Left lobe of liver (tissue), 2 donors: ENCODE data around the gene SIGLEC6. TPM values are rescaled to one million over a fixed set of nuclear protein-coding genes. Genes with fewer than 3 reads are reported as not detected.
"Not testable (repeated sequence)": the region's sequence is repeated elsewhere in the genome, so short reads cannot be mapped to it uniquely, and the experiment has no call there.

Experiments
- ATAC-seq: fragments of 200-7000 bp; cut with Tn5 transposase; one replicate; pipeline ENCODE4 v1.9.1; 2020; ENCODE audit warnings: mild to moderate bottlenecking, moderate library complexity
- DNase-seq: peaks from one replicate; pipeline ENCODE4 v3.0.0-alpha.2; 2020; ENCODE audit warnings: low spot score
- total RNA-seq: library from RNA; stranded (reverse); gene quantifications from one replicate; pipeline ENCODE4 v1.2.1, GENCODE V29; 2021
- donor health status: DM: no; HTN: no; CAD: no; lungs with moderate emphysema.
- donor health status: DM: no; HTN: yes; CAD: no.

SIGLEC6 gene
- total RNA-seq, 1 donor from 2014 or later, result 0.20 TPM

DNA sequence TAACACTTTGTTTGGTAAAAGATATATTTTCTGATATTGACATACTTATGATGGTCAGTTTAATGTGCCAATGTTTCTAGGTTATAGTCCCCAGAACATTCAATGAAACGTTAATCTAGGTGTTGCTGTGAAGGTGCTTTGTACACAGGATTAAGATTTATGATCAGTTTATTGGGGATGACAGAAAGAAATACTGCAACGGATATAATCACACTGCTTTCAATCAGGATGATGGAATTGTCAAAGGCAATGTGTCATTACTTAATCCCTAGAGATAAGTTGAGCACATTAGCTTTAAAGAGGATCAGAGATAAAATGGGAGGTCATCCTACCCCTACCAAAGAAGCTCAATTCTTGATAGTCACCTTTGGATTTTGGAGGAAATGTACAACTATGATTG is 17.5 kb downstream of the SIGLEC6 start:
- no peak for ATAC-seq
- DNase-seq, result no peak

DNA sequence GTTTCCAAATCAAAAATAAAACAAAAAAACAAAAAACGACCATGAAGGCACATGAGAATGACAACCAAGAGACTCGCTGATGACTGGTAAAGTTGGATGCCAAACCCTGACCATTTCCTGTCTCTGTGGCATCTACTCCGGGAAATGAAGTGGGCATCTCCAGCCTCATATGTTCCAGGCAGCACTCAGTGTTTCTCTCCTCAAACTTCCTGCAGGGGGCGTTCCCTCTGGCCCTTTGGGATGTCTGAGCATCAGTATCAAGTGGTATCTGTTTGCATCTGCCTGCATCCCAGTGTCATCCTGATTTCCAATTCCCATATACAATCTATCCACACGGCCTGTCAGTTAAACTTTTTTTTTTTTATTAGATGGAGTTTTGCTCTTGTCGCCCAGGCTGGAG is 20.1 kb downstream of the SIGLEC6 start:
- DNase-seq (no peak), ATAC-seq (no peak)

DNA sequence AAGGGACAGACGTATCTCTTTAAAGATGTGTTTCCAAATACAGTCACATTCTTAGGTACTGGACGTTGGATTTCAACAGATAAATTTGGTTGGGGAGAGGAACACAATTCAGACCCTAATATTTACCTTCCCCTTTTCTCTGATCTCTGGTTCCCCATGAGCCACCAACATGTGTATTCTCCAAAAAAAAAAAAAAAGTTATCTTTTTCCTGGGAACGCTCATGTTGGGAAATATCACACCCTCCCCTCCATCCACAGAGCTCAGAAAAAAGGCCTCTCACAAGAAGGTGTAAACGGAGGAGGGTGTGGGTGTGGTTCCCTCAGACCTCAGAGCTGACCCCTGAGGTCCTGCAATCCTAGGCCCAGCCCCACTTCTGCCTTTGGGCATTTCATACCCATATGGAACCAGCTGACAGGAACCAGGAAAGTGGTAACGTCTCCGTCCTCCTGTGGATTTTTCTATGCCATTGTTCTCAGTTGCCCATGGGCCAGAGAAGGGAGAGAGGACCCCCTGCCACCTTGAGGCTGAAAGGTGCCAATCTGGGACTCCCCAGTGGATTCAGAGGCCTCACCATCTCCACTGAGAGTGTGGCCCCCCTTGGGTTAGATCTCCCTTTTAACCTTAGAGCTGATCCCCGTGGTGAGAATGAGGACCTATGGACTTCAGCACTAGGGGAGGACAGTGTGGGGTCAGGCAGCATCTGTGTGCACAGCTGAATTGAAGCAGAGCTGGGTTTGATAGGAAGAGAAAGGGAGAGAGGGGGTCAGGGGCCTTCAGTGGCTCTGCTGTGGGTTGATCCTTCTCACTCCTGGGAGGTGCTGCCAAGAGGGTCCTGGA is 21.4 kb downstream of the SIGLEC6 start:
- no peak for ATAC-seq
- DNase-seq, result no peak

DNA sequence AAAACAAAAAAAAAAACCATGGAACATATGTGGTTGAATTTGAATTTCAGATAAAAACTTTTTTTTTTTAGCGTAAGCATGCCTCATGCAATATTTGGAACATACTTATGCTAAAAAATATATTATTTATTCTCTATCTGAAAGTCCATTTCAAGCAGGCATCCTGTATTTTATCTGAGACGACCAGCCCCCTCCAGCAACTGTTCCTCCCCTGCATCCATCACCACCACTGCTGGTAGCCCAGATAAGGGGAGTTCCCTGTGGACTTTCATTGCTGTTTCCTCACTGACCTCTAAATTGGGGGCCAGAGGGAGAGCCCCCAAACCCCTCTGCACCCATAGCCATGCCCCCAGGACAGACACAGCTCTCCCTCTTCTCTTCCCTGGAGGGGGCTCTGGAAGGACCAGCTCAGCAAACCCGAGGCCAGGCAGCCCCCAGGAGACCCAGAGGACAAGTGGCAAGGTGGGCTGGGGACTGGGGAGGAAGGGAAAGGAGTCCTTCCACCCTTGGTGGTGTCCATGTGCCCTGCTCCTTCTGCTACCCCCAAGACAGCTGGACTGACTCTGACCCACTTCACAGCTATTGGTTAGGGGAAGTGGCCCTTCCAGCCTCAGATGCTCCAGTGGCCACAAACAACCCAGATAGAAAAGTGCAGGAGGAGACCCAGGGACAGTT is 23.3 kb downstream of the SIGLEC6 start:
- no peak for ATAC-seq
- DNase-seq, result no peak

DNA sequence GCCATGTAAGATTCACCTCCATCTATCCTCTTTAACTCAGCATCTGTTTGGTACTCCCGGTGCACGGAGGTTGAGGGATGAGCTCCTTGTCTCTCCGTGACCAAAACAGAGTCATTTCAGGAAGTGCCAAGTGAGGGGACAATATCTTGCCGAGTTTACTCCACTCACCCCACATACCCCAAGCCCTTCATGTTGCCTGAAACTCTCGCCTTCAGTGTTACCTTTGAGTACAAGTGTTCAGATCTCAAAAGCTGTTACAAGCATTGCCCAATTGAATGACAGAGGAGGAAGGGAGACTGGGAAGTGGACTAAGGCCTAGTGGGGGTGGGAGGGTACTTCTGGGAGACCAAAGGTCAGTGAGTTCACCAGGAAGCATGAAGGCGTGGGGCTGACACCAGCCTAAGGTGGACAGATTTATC is 23.8 kb downstream of the SIGLEC6 start:
- DNase-seq, result no peak
- peak; percentile 45 for ATAC-seq

DNA sequence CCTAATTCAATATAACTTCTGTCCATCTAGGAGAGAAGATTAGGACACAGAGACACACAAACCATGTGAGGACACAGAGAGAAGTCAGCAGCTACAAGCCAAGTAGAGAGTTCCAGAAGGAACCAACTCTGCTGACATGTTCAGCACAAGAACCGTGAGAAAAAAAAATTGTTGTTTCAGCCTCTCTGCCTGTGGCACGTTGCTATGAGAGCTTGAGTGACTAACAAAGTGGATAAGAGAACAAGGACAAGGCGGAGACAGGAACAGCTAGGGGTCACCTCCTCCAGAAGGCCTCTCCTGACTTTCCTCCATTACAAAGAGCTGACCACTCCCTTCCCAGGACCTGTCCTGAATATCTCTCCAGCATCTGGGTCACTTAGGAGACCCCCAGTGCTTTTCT is 24.3 kb downstream of the SIGLEC6 start:
- ATAC-seq, result peak; percentile 38
- DNase-seq, result no peak

DNA sequence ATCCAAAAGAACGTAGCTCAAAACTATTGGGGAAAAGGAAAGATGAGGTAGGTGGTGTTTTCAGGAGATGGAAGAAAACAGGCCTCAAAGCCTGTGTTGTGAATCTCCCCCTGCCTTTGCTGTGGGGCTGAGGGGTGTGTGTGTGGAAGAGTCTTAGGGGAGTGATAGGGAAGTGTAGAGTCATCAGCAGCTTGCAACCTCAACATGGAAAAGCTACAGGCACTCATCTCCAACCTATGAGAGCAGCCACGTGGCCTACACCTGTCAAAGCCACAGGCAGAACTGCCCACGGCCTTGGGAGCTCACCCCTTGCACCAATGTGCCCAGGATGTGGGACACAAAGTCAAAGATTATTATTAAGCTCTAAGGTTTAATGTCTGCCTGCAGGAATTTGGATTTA is 25.6 kb downstream of the SIGLEC6 start:
- no peak for ATAC-seq

DNA sequence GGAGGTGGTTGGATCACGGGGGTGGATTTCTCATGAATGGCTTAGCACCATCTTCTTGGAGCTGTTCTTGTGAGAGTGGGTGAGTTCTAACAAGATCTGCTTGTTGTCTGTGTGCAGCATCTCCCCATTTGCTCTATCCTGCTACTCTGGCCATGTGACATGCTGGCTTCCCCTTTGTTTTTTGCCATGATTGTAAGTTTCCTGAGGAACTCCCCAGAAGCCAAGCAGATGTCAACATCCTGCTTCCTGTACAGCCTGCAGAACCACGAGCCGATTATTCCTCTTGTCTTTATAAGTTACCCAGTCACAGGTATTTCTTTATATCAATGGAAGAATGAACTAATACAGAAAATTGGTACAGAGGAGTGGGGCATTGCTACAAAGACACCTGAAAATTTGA is 27.6 kb downstream of the SIGLEC6 start:
- no peak for ATAC-seq
- DNase-seq, result no peak

More for the DNA sequence above, 25.6 kb downstream of the SIGLEC6 start:
- DNase-seq, result no peak

DNA sequence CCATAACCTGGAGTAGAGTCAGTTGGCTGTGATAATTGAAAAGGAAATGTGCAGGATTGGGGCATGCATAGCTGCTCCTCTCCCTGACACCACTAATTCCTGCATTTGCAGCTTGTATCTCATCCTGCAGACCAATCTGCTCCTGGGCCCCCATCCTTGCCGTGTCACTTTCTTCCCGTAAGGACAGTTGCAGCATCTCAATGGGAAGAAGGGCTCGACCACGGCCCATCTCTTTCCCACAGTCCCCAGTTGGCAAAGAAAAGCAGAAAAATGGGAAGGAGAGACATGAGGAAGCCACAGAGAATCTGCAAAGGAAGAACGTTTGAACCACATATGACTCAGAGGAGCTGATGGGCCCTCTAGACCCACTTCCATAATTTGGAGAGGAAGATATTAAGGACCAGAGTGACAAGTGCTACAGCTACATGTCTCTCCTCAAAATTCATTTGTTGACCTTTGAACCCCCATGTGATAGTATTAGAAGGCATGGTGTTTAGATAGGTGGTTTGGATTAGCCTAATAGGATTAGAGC is 28.1 kb downstream of the SIGLEC6 start:
- DNase-seq, result no peak
- ATAC-seq, result no peak

DNA sequence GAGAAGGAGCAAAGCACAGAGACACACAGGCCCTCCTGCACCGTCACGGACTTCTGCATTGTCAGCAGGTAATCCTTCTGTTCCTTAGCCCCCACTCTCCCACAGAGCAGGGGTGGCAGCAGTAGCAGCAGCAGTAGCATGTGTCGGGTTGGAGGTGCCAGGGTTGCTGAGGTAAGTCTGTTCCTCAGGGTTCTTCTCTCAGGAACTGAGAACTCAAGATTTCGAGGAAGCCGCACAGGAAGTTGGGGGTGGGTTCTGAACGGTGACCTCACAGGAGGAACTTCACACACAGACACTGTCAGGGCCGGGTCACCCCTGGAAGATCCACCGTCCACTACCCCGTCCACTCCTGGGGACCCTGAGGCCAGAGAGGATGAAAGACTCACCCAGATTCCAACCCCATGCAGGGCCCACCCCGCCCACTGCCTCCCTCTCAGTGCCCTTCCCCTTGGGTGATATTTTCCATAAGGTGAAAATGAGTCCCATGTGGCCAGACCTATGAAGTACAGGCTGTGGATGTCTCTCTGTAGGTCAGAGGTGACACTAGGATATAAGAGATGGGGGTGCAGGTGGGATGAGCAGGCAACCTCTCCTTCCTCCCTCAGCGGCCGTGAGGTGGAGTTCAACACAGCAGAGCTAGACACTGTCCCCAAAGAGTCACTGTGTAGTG is 29.7 kb downstream of the SIGLEC6 start, which contains the start of gene SIGLEC12:
Gene SIGLEC12 (minus strand): TSS at position 207 of the 670 bp plus-strand sequence. CDS start 67 bp downstream, at position 140.
- ATAC-seq (peak; percentile 57), DNase-seq (no peak)

DNA sequence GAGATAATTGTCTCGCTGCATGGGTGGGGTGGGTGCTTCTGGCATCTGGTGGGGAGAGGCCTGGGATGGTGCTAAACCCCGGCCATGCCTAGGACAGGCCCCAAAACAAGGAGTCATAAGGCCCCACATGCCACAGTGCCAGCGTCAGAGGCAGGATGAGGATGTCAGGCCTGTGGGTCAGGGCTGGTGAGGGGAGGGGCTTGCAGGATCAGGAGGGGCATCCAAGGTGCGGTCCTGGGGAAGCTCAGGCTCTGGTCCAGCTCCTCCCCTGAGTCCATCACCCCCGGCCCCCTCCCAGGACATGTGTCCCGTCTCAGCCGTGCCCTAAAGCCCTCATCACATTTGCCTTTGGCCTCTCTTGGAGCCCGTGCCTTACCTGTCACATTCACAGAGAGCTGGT is 30.5 kb downstream of the SIGLEC6 start:
- not testable (repeated sequence) for DNase-seq, ATAC-seq

DNA sequence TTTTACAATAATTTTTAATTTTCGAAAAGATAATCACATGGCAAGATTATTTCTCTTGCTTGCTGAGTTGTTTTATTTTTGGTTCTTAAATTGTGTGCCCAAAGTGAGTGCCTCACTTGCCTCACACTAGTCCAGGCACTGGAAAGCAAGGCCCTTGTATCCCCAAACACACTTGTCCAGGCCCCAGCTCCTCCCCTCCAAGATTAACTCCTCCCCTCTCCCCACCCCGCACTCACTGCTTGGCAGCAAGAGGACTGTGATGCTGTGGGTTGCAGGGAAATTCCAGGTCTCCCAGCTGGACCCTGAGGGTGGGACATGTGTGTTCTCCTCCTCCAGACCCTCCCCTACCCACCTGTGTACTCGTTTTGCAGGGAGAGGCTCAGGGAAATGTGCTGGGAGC is 33.8 kb downstream of the SIGLEC6 start:
- no peak for DNase-seq
- no peak for ATAC-seq

DNA sequence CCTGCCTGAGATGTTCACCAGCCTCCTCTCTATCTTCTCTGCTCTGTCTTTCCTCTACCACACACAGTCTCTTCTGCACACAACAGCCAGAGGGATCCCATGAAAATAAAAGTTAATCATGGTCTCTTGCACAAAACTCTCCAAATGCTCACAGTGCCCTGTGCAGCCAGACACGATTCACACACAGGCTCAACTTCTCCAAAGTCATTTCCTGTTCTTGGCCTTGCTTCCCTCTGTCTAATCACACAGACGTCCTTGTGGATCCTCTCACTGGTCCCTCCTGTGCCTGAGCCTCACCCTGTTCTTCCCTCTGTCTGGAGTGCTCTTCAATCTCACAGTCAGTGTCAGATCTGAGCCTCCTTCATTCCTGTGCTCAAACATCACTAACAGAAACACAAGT is 37.7 kb downstream of the SIGLEC6 start:
- ATAC-seq (no peak), DNase-seq (no peak)

DNA sequence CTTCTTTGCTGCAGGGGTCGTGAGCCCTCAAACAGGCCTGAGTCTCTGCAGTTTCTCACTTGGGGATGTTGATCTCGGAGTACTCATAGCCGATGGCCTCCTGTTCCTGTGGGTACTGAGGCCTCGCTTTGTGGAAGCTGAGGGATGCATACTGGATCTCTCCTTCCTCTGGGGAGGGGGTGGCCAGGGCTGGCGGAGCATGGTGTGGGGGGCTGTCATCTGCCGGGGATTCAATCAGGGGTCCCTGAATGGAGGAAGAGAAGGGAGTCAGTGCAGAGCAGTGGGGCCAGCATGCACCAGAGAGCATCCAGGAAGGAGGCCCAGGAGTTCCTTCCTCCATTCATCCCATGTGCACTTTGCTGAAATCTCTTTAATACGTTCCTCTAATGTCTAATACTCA is 39.9 kb downstream of the SIGLEC6 start:
- no peak for ATAC-seq

DNA sequence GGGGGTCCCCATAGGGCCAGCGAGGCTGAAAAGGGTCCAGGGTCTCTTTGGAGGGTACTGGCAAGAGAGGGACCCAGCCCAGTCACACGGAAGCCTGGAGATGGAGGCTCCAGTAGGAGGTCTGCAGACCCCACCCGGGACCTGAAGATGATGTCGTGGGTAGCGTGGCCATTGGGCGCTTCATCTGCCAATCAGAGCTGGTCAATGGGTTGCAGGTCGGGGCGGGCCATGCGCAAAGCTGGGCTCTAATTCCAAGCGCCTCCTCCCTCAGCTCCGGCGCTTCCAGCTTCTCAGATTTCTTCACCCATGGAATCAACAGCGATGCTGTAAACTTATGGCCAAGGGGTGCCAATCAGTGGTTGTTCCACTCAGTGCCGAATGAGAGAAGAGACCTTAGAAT is 40.8 kb downstream of the SIGLEC6 start:
- ATAC-seq (no peak), DNase-seq (no peak)

More for the DNA sequence above, 39.9 kb downstream of the SIGLEC6 start:
- DNase-seq, result no peak

DNA sequence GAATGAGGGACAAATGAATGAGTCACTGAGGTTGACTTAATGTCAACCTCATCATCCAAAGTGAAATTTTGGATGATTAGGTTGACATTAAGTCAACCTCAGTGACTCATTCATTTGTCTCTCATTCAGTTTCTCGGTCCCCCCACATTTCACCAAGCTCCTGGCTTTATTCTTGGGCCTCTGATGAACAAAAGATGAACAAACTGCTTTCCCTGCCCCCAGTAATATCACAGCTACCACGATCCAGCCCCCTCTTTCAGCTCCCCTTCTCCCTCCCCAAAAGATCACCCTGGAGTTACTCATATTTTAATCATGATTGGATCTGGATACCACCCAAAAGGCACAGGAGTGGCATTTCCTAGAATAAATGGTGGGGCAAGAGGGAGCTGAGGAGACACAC is 42.4 kb downstream of the SIGLEC6 start:
- DNase-seq (no peak), ATAC-seq (no peak)

DNA sequence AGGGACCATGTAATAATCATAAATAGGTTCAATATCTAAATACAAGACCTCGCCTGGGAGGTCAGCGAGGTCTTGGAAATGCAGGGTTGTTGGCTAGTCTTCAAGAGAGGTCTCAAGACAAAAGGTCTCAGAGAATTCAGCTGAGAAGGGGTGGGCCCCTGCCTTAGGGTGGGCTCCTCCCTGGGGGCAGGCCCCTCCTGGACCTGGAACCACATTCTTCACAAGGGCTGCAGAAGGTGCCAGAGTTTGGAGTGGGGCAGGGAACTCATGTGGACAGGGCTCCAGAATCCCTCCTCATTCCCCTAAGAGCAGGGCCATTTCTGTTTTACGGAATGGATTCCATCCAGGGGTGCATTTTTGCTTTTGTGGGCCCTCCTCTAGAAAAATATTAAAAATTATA is 43.0 kb downstream of the SIGLEC6 start:
- ATAC-seq, result no peak
- DNase-seq, result no peak

DNA sequence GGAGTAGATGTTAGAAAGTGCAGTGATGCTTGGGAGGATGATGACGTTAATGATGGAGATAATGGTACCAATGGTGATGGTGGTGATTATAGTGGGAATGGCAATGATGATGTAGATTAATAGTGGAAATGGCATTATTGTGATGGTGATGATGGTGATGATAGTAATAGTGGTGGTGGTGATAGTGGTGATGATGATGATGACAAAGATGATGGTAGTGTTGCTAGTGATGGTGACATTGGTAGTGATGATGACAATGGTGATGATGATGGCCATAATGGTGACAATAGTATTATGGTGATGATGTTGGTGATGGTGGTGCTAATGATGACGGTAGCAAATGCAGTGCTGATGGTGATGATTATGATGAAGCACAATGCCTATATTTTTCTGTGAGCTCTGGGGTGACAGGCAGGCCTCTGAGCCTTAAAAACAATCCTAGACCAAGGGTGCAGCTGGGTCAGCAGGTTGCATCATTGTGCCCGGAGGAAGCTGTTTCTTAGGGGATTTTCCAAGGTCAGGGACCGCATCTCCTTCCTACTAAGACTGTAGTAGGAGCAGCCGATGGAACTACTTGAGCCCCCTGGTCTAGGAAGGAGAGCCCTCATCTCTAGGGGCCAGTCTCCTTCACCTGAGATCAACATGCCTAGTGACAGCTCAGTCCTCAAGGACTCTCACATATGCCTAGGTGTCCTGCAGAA is 45.4 kb downstream of the SIGLEC6 start:
- ATAC-seq (no peak), DNase-seq (no peak)

DNA sequence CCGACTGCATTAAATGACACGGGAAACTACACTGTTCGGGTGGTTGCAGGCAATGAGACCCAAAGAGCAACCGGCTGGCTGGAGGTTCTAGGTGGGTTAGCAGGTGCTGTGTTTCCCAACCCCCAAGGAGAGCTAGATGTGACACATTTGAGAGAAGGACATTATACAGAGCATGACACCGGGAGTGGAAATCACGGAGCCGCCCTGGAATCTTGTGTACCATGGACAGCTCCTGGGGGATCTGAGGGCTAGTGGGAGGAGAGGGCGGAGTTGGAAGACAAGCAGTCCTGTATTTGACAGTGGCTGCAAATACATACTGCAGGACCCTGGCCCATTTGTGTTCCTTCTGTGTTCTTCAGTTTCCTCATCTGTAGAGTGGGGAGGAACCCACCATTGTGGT is 50.9 kb downstream of the SIGLEC6 start:
- ATAC-seq (no peak), DNase-seq (no peak)

DNA sequence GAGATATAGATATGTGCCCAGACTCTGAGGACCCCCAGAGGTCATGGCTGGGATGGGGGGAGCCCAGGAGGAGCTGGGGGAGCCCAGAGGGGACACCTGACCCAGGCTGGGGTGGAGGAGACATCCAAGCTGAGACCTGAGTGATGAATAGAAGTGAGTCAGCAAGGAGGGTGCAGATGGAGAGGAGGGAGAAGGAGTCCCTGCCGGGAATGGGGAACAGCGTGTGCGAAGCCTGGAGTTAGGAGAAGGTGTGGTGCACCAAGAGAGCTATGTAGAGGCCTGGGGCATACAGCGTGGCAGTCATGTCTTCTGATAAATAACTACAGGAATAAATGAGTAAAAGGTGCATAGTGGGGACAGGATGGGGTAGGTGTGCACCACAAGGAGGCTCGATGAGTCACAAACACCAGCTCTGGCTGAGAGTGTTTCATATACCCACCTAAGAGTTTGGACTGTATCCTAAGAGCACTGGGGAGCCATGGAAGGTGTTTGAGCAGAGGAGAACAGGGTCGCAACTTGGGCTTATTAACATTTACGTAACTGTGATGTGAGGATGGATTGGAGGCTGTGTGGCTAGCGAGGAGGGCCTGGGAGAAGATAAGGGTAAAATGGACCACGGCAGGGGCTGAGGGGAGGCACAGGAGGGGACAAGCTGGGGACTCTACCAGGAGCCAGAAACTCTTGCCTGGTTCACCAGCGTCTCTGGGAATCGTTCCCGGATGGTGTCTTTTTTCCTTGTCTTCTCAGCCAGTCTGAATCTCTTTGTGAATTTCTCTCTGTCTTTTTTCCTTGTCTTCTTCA is 51.7 kb downstream of the SIGLEC6 start:
- ATAC-seq (no peak), DNase-seq (no peak)
